Epithelial cell of esophagus (primary cell): ENCODE results near the gene TNFSF13.

ENCODE experiments used
- DNase-seq: peaks from one replicate; pipeline ENCODE4 v3.0.0; 2010; ENCODE audit warnings: low read depth
- H3K4me3 ChIP-seq: 2 replicates; pipeline ENCODE4 v1.5.1; 2011; ENCODE audit warnings: mild to moderate bottlenecking, low read length, control low read depth
- TF ChIP-seq, protein P1 (sequence below): IDR thresholded peaks from 2 replicates; pipeline ENCODE4 v1.5.1; 2011; ENCODE audit warnings: low read depth, mild to moderate bottlenecking, low read length, control low read depth, inconsistent platforms; ENCODE audit not compliant: insufficient read depth; ENCODE audit errors: missing control alignments

Gene TNFSF13

GRCh38 chr17:7574176-7574953 is 15.8 kb downstream of the TNFSF13 start:
- no peak for DNase-seq

GRCh38 chr17:7575481-7575883 is 16.9 kb downstream of the TNFSF13 start:
- DNase-seq = no peak
- TF ChIP-seq, protein P1, sequence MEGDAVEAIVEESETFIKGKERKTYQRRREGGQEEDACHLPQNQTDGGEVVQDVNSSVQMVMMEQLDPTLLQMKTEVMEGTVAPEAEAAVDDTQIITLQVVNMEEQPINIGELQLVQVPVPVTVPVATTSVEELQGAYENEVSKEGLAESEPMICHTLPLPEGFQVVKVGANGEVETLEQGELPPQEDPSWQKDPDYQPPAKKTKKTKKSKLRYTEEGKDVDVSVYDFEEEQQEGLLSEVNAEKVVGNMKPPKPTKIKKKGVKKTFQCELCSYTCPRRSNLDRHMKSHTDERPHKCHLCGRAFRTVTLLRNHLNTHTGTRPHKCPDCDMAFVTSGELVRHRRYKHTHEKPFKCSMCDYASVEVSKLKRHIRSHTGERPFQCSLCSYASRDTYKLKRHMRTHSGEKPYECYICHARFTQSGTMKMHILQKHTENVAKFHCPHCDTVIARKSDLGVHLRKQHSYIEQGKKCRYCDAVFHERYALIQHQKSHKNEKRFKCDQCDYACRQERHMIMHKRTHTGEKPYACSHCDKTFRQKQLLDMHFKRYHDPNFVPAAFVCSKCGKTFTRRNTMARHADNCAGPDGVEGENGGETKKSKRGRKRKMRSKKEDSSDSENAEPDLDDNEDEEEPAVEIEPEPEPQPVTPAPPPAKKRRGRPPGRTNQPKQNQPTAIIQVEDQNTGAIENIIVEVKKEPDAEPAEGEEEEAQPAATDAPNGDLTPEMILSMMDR = no peak
- H3K4me3 ChIP-seq = peak overlapping the region; percentile 91

More at GRCh38 chr17:7574176-7574953, 15.8 kb downstream of the TNFSF13 start:
- H3K4me3 ChIP-seq = peak overlapping the region; percentile 91
- TF ChIP-seq, protein P1 = no peak

GRCh38 chr17:7575959-7576358 is 17.4 kb downstream of the TNFSF13 start:
- TF ChIP-seq, protein P1 = no peak
- peak overlapping the region; percentile 91 for H3K4me3 ChIP-seq

DNA sequence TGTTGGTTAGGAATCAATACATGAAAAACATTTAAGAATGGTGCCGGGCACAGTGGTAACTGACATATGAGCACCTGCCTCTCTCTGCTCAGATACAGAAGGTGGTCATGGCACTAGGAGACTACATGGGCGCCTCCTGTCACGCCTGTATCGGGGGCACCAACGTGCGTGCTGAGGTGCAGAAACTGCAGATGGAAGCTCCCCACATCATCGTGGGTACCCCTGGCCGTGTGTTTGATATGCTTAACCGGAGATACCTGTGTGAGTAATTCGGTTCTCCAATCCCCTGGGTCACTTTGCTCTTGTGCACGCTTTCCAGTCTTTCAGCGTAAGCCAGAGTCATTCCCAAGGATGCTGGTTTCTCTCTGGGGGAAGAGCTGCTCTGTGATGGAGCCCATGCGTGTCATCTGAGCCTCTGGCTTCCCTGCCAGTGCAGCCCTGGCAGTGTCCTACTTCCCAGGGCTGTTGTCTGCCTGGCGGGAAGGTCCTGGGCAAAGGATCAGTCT is 17.9 kb downstream of the TNFSF13 start:
- DNase-seq = no peak
- TF ChIP-seq, protein P1 = no peak
- no peak overlapping the region for H3K4me3 ChIP-seq

More at GRCh38 chr17:7575959-7576358, 17.4 kb downstream of the TNFSF13 start:
- no peak for DNase-seq

GRCh38 chr17:7577327-7578199 is 19.0 kb downstream of the TNFSF13 start:
- no peak for DNase-seq

DNA sequence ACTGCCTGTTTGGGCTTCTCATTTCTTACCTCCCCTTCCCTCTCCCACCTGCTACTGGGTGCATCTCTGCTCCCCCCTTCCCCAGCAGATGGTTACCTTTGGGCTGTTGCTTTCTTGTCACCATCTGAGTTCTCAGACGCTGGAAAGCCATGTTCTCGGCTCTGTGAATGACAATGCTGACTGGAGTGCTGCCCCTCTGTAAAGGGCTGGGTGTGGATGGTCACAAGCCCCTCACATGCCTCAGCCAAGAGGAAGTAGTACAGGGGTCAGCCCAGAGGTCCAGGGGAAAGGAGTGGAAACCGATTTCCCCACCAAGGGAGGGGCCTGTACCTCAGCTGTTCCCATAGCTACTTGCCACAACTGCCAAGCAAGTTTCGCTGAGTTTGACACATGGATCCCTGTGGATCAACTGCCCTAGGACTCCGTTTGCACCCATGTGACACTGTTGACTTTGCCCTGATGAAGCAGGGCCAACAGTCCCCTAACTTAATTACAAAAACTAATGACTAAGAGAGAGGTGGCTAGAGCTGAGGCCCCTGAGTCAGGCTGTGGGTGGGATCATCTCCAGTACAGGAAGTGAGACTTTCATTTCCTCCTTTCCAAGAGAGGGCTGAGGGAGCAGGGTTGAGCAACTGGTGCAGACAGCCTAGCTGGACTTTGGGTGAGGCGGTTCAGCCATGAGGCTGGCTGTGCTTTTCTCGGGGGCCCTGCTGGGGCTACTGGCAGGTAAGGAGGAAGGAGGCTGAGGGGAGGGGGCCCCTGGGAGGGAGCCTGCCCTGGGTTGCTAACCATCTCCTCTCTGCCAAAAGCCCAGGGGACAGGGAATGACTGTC is 20.7 kb downstream of the TNFSF13 start, which contains the start of gene CD68:
CD68 (plus strand) TSS at position 638 of the 833 bp plus-strand sequence; CDS start at position 678, 40 bp downstream.
- TF ChIP-seq, protein P1 = no peak
- DNase-seq = peak; percentile 98
- H3K4me3 ChIP-seq = peak within 1 kb of the TSS; percentile 35

More at GRCh38 chr17:7577327-7578199, 19.0 kb downstream of the TNFSF13 start:
- TF ChIP-seq, protein P1 = no peak
- no peak overlapping the region for H3K4me3 ChIP-seq
